RWPE2 (cell line): Measurements from ENCODE around the gene WDR93.

Experiments used
- ATAC-seq: fragments of 200-7000 bp; cut with Tn5 transposase; 3 replicates; pipeline ENCODE4 v1.9.1; 2021; ENCODE audit warnings: low read depth
- DNase-seq: peaks from one replicate; pipeline ENCODE4 v3.0.0-alpha.2; 2020; ENCODE audit warnings: low spot score
- H3K27ac ChIP-seq: fragments of 450-650 bp; 2 replicates; pipeline ENCODE4 v1.5.1; 2017; ENCODE audit warnings: mild to moderate bottlenecking; ENCODE audit not compliant: poor library complexity, severe bottlenecking
- H3K27me3 ChIP-seq: fragments of 250-450 bp; sonication (Bioruptor Pico); 2 replicates; pipeline ENCODE4 v1.5.1; 2021; ENCODE audit warnings: mild to moderate bottlenecking, moderate library complexity; ENCODE audit not compliant: insufficient read depth, poor library complexity, severe bottlenecking
- H3K36me3 ChIP-seq: fragments of 250-450 bp; sonication (Bioruptor Pico); 2 replicates; pipeline ENCODE4 v1.5.1; 2020; ENCODE audit warnings: low read depth, mild to moderate bottlenecking, moderate library complexity
- H3K4me1 ChIP-seq: fragments of 250-450 bp; sonication (Bioruptor Pico); 2 replicates; pipeline ENCODE4 v1.5.1; 2021; ENCODE audit warnings: mild to moderate bottlenecking, moderate library complexity; ENCODE audit not compliant: insufficient read depth, poor library complexity, severe bottlenecking
- H3K4me3 ChIP-seq: fragments of 250-450 bp; sonication (Bioruptor Pico); 2 replicates; pipeline ENCODE4 v1.5.1; 2021; ENCODE audit warnings: mild to moderate bottlenecking, moderate library complexity; ENCODE audit not compliant: severe bottlenecking
- H3K9me3 ChIP-seq: fragments of 250-450 bp; sonication (Bioruptor Pico); 2 replicates; pipeline ENCODE4 v1.5.1; 2021; ENCODE audit warnings: mild to moderate bottlenecking, moderate library complexity; ENCODE audit not compliant: severe bottlenecking
- CTCF ChIP-seq: fragments of 450-650 bp; IDR thresholded peaks from one replicate; pipeline ENCODE4 v1.5.1; 2017; ENCODE audit warnings: mild to moderate bottlenecking, moderate library complexity; ENCODE audit not compliant: poor library complexity, severe bottlenecking

WDR93 gene

GRCh38 chr15:89761009-89761831 is 70.6 kb downstream of the WDR93 start:
- Histone ChIP-seq H3K9me3 (no peaks in the 10 kb centered on the region), H3K36me3 (no peaks in the 10 kb centered on the region), H3K4me1 (peaks cover 6% of the 10 kb centered on the region), H3K27me3 (no peaks in the 10 kb centered on the region), H3K27ac (peak overlapping the region; percentile 8), H3K4me3 (no peak overlapping the region)
- ATAC-seq (peak; percentile 39), DNase-seq (no peak)
- TF ChIP-seq CTCF = peak; percentile 88

GRCh38 chr15:89761929-89762328 is 71.3 kb downstream of the WDR93 start:
- Histone ChIP-seq H3K4me1 (peaks cover 6% of the 10 kb centered on the region), H3K9me3 (no peaks in the 10 kb centered on the region), H3K4me3 (no peak overlapping the region), H3K27ac (no peak overlapping the region), H3K27me3 (no peaks in the 10 kb centered on the region), H3K36me3 (no peaks in the 10 kb centered on the region)
- ATAC-seq = no peak
- DNase-seq = no peak
- TF ChIP-seq CTCF = no peak

GRCh38 chr15:89765694-89766093 is 75.1 kb downstream of the WDR93 start:
- Histone ChIP-seq H3K27ac (no peak overlapping the region), H3K9me3 (no peaks in the 10 kb centered on the region), H3K27me3 (no peaks in the 10 kb centered on the region), H3K4me3 (no peak overlapping the region), H3K36me3 (no peaks in the 10 kb centered on the region), H3K4me1 (peaks cover 6% of the 10 kb centered on the region)
- DNase-seq (no peak), ATAC-seq (no peak)
- TF ChIP-seq CTCF = no peak

GRCh38 chr15:89766357-89767311 is 76.0 kb downstream of the WDR93 start:
- no peak for TF ChIP-seq CTCF
- no peaks in the 10 kb centered on the region for H3K36me3 ChIP-seq
- no peak overlapping the region for H3K27ac ChIP-seq
- H3K9me3 ChIP-seq = no peaks in the 10 kb centered on the region
- no peaks in the 10 kb centered on the region for H3K27me3 ChIP-seq
- ATAC-seq (peak; percentile 9; the same call in 2 of the 3 replicates), DNase-seq (no peak)
- H3K4me1 ChIP-seq = peaks cover 6% of the 10 kb centered on the region
- H3K4me3 ChIP-seq = no peak overlapping the region
